GM10266 (cell line): Measurements from ENCODE around the gene C1QB.
"Not testable (repeated sequence)": the region's sequence is repeated elsewhere in the genome, so short reads cannot be mapped to it uniquely, and the experiment has no call there.

Experiments used
- DNase-seq: peaks from one replicate; pipeline ENCODE4 v3.0.0; 2012; ENCODE audit errors: extremely low spot score
- CTCF ChIP-seq: IDR thresholded peaks from 2 replicates; pipeline ENCODE4 v1.5.1; 2012; ENCODE audit warnings: mild to moderate bottlenecking, low read depth; ENCODE audit not compliant: control insufficient read depth, insufficient read depth; ENCODE audit errors: missing control alignments

Gene C1QB

DNA sequence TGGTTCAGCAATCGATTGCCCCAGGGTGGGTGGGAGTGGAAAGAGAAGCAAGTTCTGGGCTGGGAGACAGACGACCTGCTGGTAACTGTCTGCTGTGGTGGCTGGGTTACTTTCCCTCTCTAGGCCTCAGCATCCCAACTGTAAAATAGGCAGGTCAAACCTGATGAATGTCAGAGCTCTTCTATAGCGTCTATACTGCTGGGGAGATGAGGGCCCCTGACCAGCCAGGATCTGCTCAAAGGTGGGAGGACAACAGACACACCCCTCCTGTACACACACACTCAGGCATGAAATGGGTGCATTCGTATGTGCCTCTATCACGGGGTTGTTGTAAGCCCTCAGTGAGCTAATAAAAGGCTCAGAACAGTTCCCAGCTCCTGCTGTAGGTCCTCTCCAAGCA lies 44.9 kb downstream of the C1QB start:
- no peak for TF ChIP-seq CTCF
- DNase-seq: no peak

- DNase-seq: no peak
- no peak for TF ChIP-seq CTCF
Observed at GRCh38 chr1:22699681-22700520, 46.9 kb downstream of the C1QB start.

DNA sequence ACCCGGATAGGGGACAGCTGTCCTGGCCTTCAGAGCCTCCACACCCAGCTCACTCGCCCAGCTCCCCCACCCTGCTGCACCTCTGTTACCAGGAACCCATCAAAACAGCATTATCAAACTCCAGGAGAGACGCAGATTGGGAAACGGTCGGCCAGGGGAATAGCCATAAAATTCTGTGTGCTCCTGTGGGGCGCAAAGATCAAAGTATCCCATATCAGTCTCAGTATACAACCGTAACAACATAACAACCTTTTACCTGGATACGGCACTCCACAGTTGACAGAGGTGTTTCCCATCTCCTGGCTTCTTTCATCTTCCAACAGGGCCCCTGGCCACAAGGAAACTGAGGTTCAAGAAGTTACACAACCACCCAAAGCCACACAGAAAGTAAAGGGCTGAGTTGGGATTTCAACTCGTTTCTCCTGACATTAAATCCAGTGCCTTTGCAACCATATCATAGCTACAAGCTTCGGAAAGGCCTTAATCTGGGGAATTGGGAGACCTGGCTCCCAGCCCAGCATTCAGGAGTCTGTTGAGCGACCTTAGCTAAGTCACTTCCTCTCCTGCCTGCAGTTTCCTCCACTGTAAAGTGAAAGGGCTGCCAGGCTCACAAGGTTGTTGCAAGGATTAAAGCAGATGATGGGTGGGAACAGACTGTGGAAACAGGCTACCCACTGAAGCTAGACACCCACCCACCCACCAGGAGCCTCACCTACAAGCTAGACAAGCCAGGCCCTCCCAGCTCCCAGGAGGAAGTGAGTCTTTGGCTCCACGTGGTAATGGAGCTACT lies 49.5 kb downstream of the C1QB start:
- no peak for TF ChIP-seq CTCF
- DNase-seq: no peak

GRCh38 chr1:22704440-22705067 lies 51.5 kb downstream of the C1QB start:
- TF ChIP-seq CTCF: peak; percentile 81
- DNase-seq: peak; percentile 83

- DNase-seq: no peak
- TF ChIP-seq CTCF: no peak
Observed at GRCh38 chr1:22705586-22705985, 52.5 kb downstream of the C1QB start.

- not testable (repeated sequence) for DNase-seq
Observed at GRCh38 chr1:22706100-22706499, 53.1 kb downstream of the C1QB start.

GRCh38 chr1:22708777-22709176 lies 55.7 kb downstream of the C1QB start:
- no peak for TF ChIP-seq CTCF
- no peak for DNase-seq
